Spinal cord (tissue), 10 donors: Measurements from ENCODE around the gene NKAIN4. TPM values are rescaled to one million over a fixed set of nuclear protein-coding genes. Genes with fewer than 3 reads are reported as not detected.

Experiments
- DNase-seq, 6 donors: peaks; one replicate each; pipeline versions ENCODE4 v3.0.0 to v3.0.0-alpha.2; 2013 to 2015; ENCODE audit warnings: low spot score in 6 of 6, low read depth in 4 of 6
- H3K27ac ChIP-seq: one replicate; pipeline ENCODE4 v1.5.1; 2013; ENCODE audit warnings: low read depth, low read length, control low read depth
- H3K27me3 ChIP-seq: one replicate; pipeline ENCODE4 v1.6.1; 2013; ENCODE audit warnings: low read length; ENCODE audit not compliant: control insufficient read depth, insufficient read depth
- H3K36me3 ChIP-seq: one replicate; pipeline ENCODE4 v1.6.1; 2013; ENCODE audit warnings: low read length; ENCODE audit not compliant: control insufficient read depth, insufficient read depth
- H3K4me1 ChIP-seq: one replicate; pipeline ENCODE4 v1.6.1; 2013; ENCODE audit warnings: low read length; ENCODE audit not compliant: control insufficient read depth, insufficient read depth
- H3K4me3 ChIP-seq: one replicate; pipeline ENCODE4 v1.5.1; 2013; ENCODE audit warnings: low read depth, low read length, control low read depth
- H3K9me3 ChIP-seq: one replicate; pipeline ENCODE4 v1.6.1; 2013; ENCODE audit warnings: low read length; ENCODE audit not compliant: control insufficient read depth, insufficient read depth
- WGBS: methylation state at CpG from one replicate; pipeline ENCODE4 v1.1.5; 2013; ENCODE audit warnings: missing lambda C conversion rate; ENCODE audit not compliant: insufficient coverage; 5-methylcytosine and 5-hydroxymethylcytosine counted together
- polyA plus RNA-seq, 2 donors: library from polyadenylated mRNA; unstranded; fragments of 120-200 nt; gene quantifications; one replicate each; pipeline ENCODE4 v1.2.1, GENCODE V29; 2013; ENCODE audit not compliant: insufficient read length in 2 of 2
- total RNA-seq, 2 donors: library from RNA; depleted of rRNA in 1 of 2; stranded (reverse); fragments of 120-200 nt in 1 of 2; fragments of >200 nt in 1 of 2; gene quantifications; one replicate each; pipeline versions ENCODE4 v1.2.3 to v1.2.4, GENCODE V29; 2013 to 2014
- donor health status: healthy.

The NKAIN4 gene
- total and polyA plus RNA-seq, 4 donors: 38.7 to 153 (median 83.8) TPM

GRCh38 chr20:63276956-63277355, 22.7 kb upstream of the NKAIN4 start:
- WGBS: 97% methylated on average over 18 of the region's 20 CpGs
- Histone ChIP-seq H3K4me3 (no peak overlapping the region), H3K36me3 (peaks cover 73% of the 10 kb centered on the region), H3K27me3 (no peaks in the 10 kb centered on the region), H3K9me3 (no peaks in the 10 kb centered on the region), H3K4me1 (peaks cover 16% of the 10 kb centered on the region), H3K27ac (no peak overlapping the region)
- no peak for DNase-seq

GRCh38 chr20:63275825-63276224, 21.6 kb upstream of the NKAIN4 start:
- Histone ChIP-seq H3K9me3 (no peaks in the 10 kb centered on the region), H3K27ac (no peak overlapping the region), H3K36me3 (peaks cover 62% of the 10 kb centered on the region), H3K4me1 (peaks cover 18% of the 10 kb centered on the region), H3K4me3 (no peak overlapping the region), H3K27me3 (no peaks in the 10 kb centered on the region)
- WGBS: 92% methylated on average over 18 of the region's 18 CpGs
- DNase-seq: no peak

GRCh38 chr20:63274381-63275228, 20.3 kb upstream of the NKAIN4 start:
- Histone ChIP-seq H3K27me3 (no peaks in the 10 kb centered on the region), H3K4me3 (no peak overlapping the region), H3K9me3 (no peaks in the 10 kb centered on the region), H3K4me1 (peaks cover 19% of the 10 kb centered on the region), H3K27ac (no peak overlapping the region), H3K36me3 (peaks cover 59% of the 10 kb centered on the region)
- no peak for DNase-seq
- 85% methylated on average over 14 of the region's 17 CpGs for whole genome bisulfite sequencing

- no peaks in the 10 kb centered on the region for H3K27me3 ChIP-seq
- no peaks in the 10 kb centered on the region for H3K9me3 ChIP-seq
- no peak for DNase-seq
- no peak overlapping the region for H3K27ac ChIP-seq
- H3K4me3 ChIP-seq: peak overlapping the region; percentile 80
- peaks cover 27% of the 10 kb centered on the region for H3K4me1 ChIP-seq
- H3K36me3 ChIP-seq: peaks cover 58% of the 10 kb centered on the region
- 59% methylated on average over 17 of the region's 20 CpGs for WGBS
Measured at GRCh38 chr20:63273635-63274380, 19.5 kb upstream of the NKAIN4 start.

- Histone ChIP-seq H3K36me3 (peaks cover 51% of the 10 kb centered on the region), H3K9me3 (no peaks in the 10 kb centered on the region), H3K27ac (no peak overlapping the region), H3K27me3 (no peaks in the 10 kb centered on the region), H3K4me1 (peaks cover 34% of the 10 kb centered on the region), H3K4me3 (peak overlapping the region; percentile 80)
- no peak for DNase-seq
- under 1% methylated on average over 33 of the region's 37 CpGs for WGBS
Measured at GRCh38 chr20:63273059-63273579, 18.9 kb upstream of the NKAIN4 start.

GRCh38 chr20:63272105-63273058, 18.1 kb upstream of the NKAIN4 start, which contains the start of gene ARFGAP1:
TSS of gene ARFGAP1 (plus strand) at chr20:63272813. CDS start at chr20:63275581, 2,768 bp downstream.
- Histone ChIP-seq H3K36me3 (peaks cover 44% of the 10 kb centered on the region), H3K9me3 (no peaks in the 10 kb centered on the region), H3K27me3 (no peaks in the 10 kb centered on the region), H3K4me3 (peak within 1 kb of the TSS; percentile 80), H3K4me1 (peaks cover 41% of the 10 kb centered on the region), H3K27ac (no peak within 1 kb of the TSS)
- DNase-seq: peak in 5 of 6 donors; percentile 86 to 98 (median 89)
- WGBS: under 1% methylated on average over 91 of the region's 97 CpGs

- Histone ChIP-seq H3K27me3 (no peaks in the 10 kb centered on the region), H3K9me3 (no peaks in the 10 kb centered on the region), H3K4me1 (peaks cover 41% of the 10 kb centered on the region), H3K36me3 (peaks cover 28% of the 10 kb centered on the region), H3K4me3 (no peak overlapping the region), H3K27ac (no peak overlapping the region)
- 90% methylated on average over 9 of the region's 9 CpGs for WGBS
- DNase-seq: no peak
Measured at GRCh38 chr20:63270606-63271325, 16.5 kb upstream of the NKAIN4 start.

GRCh38 chr20:63269724-63270123, 15.5 kb upstream of the NKAIN4 start:
- DNase-seq: no peak
- Histone ChIP-seq H3K36me3 (peaks cover 17% of the 10 kb centered on the region), H3K4me1 (peaks cover 50% of the 10 kb centered on the region), H3K27me3 (no peaks in the 10 kb centered on the region), H3K27ac (no peak overlapping the region), H3K4me3 (no peak overlapping the region), H3K9me3 (no peaks in the 10 kb centered on the region)
- WGBS: 96% methylated on average over 8 of the region's 9 CpGs
